GM10266 (cell line): ENCODE results near the gene DSCAM.

ENCODE experiments used
- DNase-seq: peaks from one replicate; pipeline ENCODE4 v3.0.0; 2012; ENCODE audit errors: extremely low spot score
- CTCF ChIP-seq: IDR thresholded peaks from 2 replicates; pipeline ENCODE4 v1.5.1; 2012; ENCODE audit warnings: mild to moderate bottlenecking, low read depth; ENCODE audit not compliant: control insufficient read depth, insufficient read depth; ENCODE audit errors: missing control alignments

Gene DSCAM

GRCh38 chr21:40835184-40835694 is 11.7 kb downstream of the DSCAM start:
- no peak for TF ChIP-seq CTCF
- DNase-seq: no peak

GRCh38 chr21:40833184-40833583 is 13.8 kb downstream of the DSCAM start:
- no peak for TF ChIP-seq CTCF
- no peak for DNase-seq

GRCh38 chr21:40832316-40832715 is 14.6 kb downstream of the DSCAM start:
- no peak for TF ChIP-seq CTCF
- DNase-seq: no peak

GRCh38 chr21:40830836-40831235 is 16.1 kb downstream of the DSCAM start:
- DNase-seq: no peak
- no peak for TF ChIP-seq CTCF

- TF ChIP-seq CTCF: no peak
- no peak for DNase-seq
These were observed 17.2 kb downstream of the DSCAM start for GRCh38 chr21:40829791-40830190.

- TF ChIP-seq CTCF: no peak
- no peak for DNase-seq
These were observed 17.6 kb downstream of the DSCAM start for GRCh38 chr21:40829308-40829707.

GRCh38 chr21:40827509-40827908 is 19.4 kb downstream of the DSCAM start:
- TF ChIP-seq CTCF: no peak

More at GRCh38 chr21:40827509-40827908, 19.4 kb downstream of the DSCAM start:
- DNase-seq: no peak
